MCF 10A (cell line): Measurements from ENCODE around the gene TMCO5A. TPM values are rescaled to one million over a fixed set of nuclear protein-coding genes. Genes with fewer than 3 reads are reported as not detected.

Source experiments
- BruUV-seq: library from RNA; stranded (reverse); fragments of 400-500 nt; replicated peaks from 2 replicates; lab custom pipeline; 2021; lab: Mats Ljungman, UMichigan
- CTCF ChIA-PET: fragments of 300-600 bp; sonication (Branson Sonifier 250); formaldehyde crosslinking; extraction: SDS; loops from one replicate; lab custom pipeline; 2021; ENCODE audit warnings: antibody characterized with exemption, inconsistent platforms; lab: Yijun Ruan, JAX
- POLR2A ChIA-PET: fragments of 300-600, 350-650 bp; sonication (Branson Sonifier 250); formaldehyde crosslinking; extraction: SDS; loops from one replicate; lab custom pipeline; 2020; ENCODE audit warnings: antibody characterized with exemption, inconsistent platforms; lab: Yijun Ruan, JAX
- DNase-seq: peaks from one replicate; pipeline ENCODE4 v3.0.0-alpha.2; 2018; ENCODE audit not compliant: unreplicated experiment
- H3K27ac Mint-ChIP-seq: one replicate; pipeline ENCODE4 v1.8.0; 2022; ENCODE audit warnings: mild to moderate bottlenecking, low read depth, mixed read lengths; ENCODE audit not compliant: unreplicated experiment
- H3K27me3 Mint-ChIP-seq: one replicate; pipeline ENCODE4 v1.8.0; 2022; ENCODE audit warnings: mixed read lengths; ENCODE audit not compliant: insufficient read depth, unreplicated experiment
- H3K36me3 Mint-ChIP-seq: one replicate; pipeline ENCODE4 v1.8.0; 2022; ENCODE audit warnings: mild to moderate bottlenecking, moderate library complexity, mixed read lengths; ENCODE audit not compliant: insufficient read depth, unreplicated experiment
- H3K4me1 Mint-ChIP-seq: one replicate; pipeline ENCODE4 v1.8.0; 2022; ENCODE audit warnings: mixed read lengths; ENCODE audit not compliant: insufficient read depth, unreplicated experiment
- H3K4me3 Mint-ChIP-seq: one replicate; pipeline ENCODE4 v1.8.0; 2022; ENCODE audit warnings: mild to moderate bottlenecking, moderate library complexity, mixed read lengths; ENCODE audit not compliant: unreplicated experiment
- H3K9me3 Mint-ChIP-seq: one replicate; pipeline ENCODE4 v1.8.0; 2022; ENCODE audit warnings: mixed read lengths; ENCODE audit not compliant: unreplicated experiment
- intact Hi-C: fragments of 100-400 bp; cut with micrococcal nuclease; formaldehyde crosslinking; loops from 2 replicates; pipeline ENCODE4 v1.14.1; 2022
- total RNA-seq: library from RNA; stranded (reverse); gene quantifications from 2 replicates; pipeline ENCODE4 v1.2.3, GENCODE V29; 2022
- TF ChIP-seq, protein P1 (sequence below): fragments of 200-600 bp; IDR thresholded peaks from one replicate; pipeline ENCODE4 v1.8.0; 2022; ENCODE audit warnings: antibody characterized with exemption, mild to moderate bottlenecking; ENCODE audit not compliant: unreplicated experiment

TMCO5A gene
- total RNA-seq, 1 experiment from 2014 or later: not detected

DNA sequence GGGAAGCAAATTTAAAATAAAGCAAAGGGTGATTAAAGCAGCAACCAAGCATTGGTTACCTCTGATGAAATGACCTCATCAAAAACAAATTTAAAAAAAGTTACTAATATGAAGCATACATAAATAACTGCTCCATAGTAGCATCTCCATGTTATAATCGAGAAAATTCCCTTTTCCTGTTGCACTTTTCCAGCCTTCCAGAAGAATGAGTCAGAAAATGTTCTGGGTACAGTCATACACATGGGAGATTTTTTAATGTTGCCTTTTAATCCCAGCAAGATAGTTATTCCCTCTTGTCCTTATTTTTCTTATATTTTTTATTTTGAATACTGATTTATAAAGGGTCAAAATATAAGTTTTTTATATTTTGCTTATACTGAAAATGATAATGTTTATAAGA, 2.6 kb upstream of the TMCO5A start:
- Mint-ChIP-seq H3K36me3 (no peaks in the 10 kb centered on the region), H3K4me1 (no peaks in the 10 kb centered on the region), H3K27ac (no peak overlapping the region), H3K27me3 (peaks cover 37% of the 10 kb centered on the region), H3K4me3 (no peak overlapping the region), H3K9me3 (peaks cover 6% of the 10 kb centered on the region)
- ChIA-PET CTCF (interaction anchor here (1.0 kb wide), 1 partner anchor 11 kb away, joined by 3 read pairs; no protein-coding TSS in a partner anchor), POLR2A (no interaction called here)
- DNase-seq: peak; percentile 5
- intact Hi-C loops: no loop called here
- TF ChIP-seq, protein P1, sequence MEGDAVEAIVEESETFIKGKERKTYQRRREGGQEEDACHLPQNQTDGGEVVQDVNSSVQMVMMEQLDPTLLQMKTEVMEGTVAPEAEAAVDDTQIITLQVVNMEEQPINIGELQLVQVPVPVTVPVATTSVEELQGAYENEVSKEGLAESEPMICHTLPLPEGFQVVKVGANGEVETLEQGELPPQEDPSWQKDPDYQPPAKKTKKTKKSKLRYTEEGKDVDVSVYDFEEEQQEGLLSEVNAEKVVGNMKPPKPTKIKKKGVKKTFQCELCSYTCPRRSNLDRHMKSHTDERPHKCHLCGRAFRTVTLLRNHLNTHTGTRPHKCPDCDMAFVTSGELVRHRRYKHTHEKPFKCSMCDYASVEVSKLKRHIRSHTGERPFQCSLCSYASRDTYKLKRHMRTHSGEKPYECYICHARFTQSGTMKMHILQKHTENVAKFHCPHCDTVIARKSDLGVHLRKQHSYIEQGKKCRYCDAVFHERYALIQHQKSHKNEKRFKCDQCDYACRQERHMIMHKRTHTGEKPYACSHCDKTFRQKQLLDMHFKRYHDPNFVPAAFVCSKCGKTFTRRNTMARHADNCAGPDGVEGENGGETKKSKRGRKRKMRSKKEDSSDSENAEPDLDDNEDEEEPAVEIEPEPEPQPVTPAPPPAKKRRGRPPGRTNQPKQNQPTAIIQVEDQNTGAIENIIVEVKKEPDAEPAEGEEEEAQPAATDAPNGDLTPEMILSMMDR: no peak
- no TSS peak for BruUV-seq

DNA sequence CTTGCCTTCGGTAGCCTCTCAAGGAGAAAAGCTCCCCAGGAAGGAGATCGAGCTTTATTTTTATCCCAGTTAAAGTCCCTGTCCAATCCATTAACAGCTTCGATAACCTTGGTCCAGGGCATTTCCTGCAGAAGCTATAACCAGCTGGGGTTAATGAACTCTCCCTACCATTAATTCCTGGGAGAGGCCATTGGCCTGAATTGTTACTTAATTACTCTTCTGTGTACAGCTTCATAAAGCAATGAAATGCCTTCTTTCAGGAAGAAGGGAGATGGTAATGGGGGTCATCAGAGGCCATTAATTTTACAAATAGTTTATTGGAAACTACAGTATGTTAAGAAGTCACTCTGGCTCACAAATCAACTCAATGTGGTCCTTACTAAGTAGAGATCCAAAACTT, 1.9 kb upstream of the TMCO5A start:
- CTCF ChIA-PET: no interaction called here
- intact Hi-C loops: no loop called here

DNA sequence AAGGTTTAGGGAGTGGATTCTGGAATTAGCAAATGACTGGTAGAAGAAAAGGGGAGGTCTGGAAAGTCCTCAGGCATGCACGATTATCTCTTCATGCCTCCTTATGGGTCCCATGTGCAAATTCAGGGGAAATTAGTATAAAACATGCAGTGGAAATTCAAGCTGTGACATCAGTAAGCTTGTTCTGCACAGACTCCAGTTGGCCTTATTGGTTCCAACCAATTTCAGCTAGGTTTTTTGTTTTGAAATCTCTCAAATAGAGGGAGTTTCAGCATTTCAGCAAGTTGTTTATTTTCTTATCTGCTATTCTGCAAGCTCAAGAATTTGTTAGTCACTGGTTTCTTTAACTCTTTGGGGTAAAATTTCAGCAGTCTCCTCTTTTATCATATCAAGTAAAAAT, 774 bp upstream of the TMCO5A start:
- Mint-ChIP-seq H3K27ac (no peak overlapping the region), H3K9me3 (peaks cover 6% of the 10 kb centered on the region), H3K4me1 (no peaks in the 10 kb centered on the region), H3K36me3 (no peaks in the 10 kb centered on the region), H3K4me3 (no peak overlapping the region), H3K27me3 (peaks cover 42% of the 10 kb centered on the region)
- no TSS peak for BruUV-seq
- TF ChIP-seq, protein P1: no peak
- intact Hi-C loops: no loop called here
- POLR2A ChIA-PET: interaction anchor here (0.9 kb wide), 1 partner anchor 47 kb away, joined by 3 read pairs; no protein-coding TSS in a partner anchor
- CTCF ChIA-PET: interaction anchor here (0.6 kb wide), 1 partner anchor 14 kb away, joined by 3 read pairs; no protein-coding TSS in a partner anchor
- DNase-seq: no peak

More for the DNA sequence above, 1.9 kb upstream of the TMCO5A start:
- Mint-ChIP-seq H3K4me3 (no peak overlapping the region), H3K27ac (no peak overlapping the region), H3K27me3 (peaks cover 42% of the 10 kb centered on the region), H3K9me3 (peaks cover 6% of the 10 kb centered on the region), H3K36me3 (no peaks in the 10 kb centered on the region), H3K4me1 (no peaks in the 10 kb centered on the region)
- POLR2A ChIA-PET: no interaction called here
- no peak for DNase-seq
- BruUV-seq: no TSS peak
- TF ChIP-seq, protein P1: no peak

DNA sequence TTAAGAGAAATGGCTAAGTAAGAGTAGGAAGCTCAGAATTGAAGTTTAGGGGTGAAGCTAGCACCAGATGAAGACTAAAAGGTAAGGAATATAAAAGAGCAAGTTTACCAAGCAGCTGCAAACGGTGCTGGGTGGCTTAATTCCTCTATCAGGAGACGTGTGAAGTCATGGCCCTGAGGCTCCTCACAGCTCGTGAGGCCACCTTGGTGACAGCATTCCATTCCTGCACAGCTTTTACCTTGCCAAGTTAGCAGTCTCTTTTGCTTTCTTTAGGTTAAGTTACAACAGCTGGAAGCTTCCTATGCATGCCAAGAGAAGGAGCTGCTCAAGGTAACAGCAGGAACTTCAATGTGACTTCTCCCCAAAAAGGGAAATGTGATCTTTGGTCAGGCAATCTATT, 6.4 kb downstream of the TMCO5A start:
- Mint-ChIP-seq H3K4me1 (no peaks in the 10 kb centered on the region), H3K9me3 (peaks cover 6% of the 10 kb centered on the region), H3K27ac (no peak overlapping the region), H3K27me3 (peaks cover 39% of the 10 kb centered on the region), H3K4me3 (no peak overlapping the region), H3K36me3 (peaks cover 4% of the 10 kb centered on the region)
- intact Hi-C loops: no loop called here
- no peak for DNase-seq
- ChIA-PET CTCF (interaction anchor here (0.7 to 1.3 kb wide), 2 partner anchors 11 to 301 kb away, joined by 3 read pairs; no protein-coding TSS in a partner anchor), POLR2A (no interaction called here)
- BruUV-seq: no TSS peak
- TF ChIP-seq, protein P1: no peak
